ENCODE measurements around the gene NID1.

DNA sequence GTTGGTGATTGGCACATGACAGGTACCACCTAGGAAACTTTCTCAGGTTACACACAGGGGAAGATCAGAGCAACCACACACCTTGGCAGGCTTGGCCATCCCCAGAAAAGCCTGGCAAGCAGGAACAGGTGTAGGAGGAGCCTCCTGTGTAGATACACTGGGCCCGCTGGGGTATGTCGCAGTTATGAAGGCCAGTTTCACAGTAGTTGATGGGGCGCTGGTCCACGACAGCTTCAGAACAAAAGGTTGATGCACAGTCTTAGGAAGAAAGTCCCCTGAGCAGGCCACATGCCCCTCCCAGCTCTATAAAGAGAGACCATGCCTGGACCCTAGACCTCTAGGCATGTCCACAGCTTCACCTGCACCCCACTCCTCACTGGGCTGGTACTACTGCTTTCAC lies 51.6 kb downstream of the NID1 start:
- TF ChIP-seq, protein P1, sequence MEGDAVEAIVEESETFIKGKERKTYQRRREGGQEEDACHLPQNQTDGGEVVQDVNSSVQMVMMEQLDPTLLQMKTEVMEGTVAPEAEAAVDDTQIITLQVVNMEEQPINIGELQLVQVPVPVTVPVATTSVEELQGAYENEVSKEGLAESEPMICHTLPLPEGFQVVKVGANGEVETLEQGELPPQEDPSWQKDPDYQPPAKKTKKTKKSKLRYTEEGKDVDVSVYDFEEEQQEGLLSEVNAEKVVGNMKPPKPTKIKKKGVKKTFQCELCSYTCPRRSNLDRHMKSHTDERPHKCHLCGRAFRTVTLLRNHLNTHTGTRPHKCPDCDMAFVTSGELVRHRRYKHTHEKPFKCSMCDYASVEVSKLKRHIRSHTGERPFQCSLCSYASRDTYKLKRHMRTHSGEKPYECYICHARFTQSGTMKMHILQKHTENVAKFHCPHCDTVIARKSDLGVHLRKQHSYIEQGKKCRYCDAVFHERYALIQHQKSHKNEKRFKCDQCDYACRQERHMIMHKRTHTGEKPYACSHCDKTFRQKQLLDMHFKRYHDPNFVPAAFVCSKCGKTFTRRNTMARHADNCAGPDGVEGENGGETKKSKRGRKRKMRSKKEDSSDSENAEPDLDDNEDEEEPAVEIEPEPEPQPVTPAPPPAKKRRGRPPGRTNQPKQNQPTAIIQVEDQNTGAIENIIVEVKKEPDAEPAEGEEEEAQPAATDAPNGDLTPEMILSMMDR (IDR thresholded peaks at IDR 0.05): no peak
- no peak for TF ChIP-seq POLR2A (IDR thresholded peaks at IDR 0.05)
